Measurements from ENCODE around the gene PCDH8. TPM values are rescaled to one million over a fixed set of nuclear protein-coding genes. Genes with fewer than 3 reads are reported as not detected.

Gene PCDH8
- total and polyA plus RNA-seq, 12 donors: not detected

GRCh38 chr13:52808842-52809219 is 39.6 kb downstream of the PCDH8 start:
- Histone ChIP-seq H3K27ac (no peak overlapping the region), H3K4me1 (peaks cover 0 to 12% (median 5%) of the 10 kb centered on the region in 9 donors), H3K36me3 (no peaks in the 10 kb centered on the region), H3K4me3 (no peak overlapping the region), H3K27me3 (peaks cover 0 to 4% (median 0%) of the 10 kb centered on the region in 7 donors), H3K9me3 (no peaks in the 10 kb centered on the region)
- ATAC-seq (no peak), DNase-seq (no peak)
- WGBS, 2 donors: 80 to 87% methylated on average over 1 of the region's 1 CpG
- TF ChIP-seq CTCF (IDR thresholded peaks at IDR 0.05): no peak
- intact Hi-C loops (cut with DNase I): loop anchor here in 3 of 10 donors (10.0 kb wide), 2 partner anchors 124 to 144 kb away; no protein-coding TSS in a partner anchor

- H3K27ac ChIP-seq: no peak overlapping the region
- ATAC-seq (no peak), DNase-seq (no peak)
- no peak for TF ChIP-seq CTCF (IDR thresholded peaks at IDR 0.05)
- H3K4me1 ChIP-seq: peaks cover 0 to 12% (median 5%) of the 10 kb centered on the region in 9 donors
- H3K9me3 ChIP-seq: no peaks in the 10 kb centered on the region
- no peaks in the 10 kb centered on the region for H3K36me3 ChIP-seq
- no peak overlapping the region for H3K4me3 ChIP-seq
- intact Hi-C loops (cut with DNase I): loop anchor here in 3 of 10 donors (10.0 kb wide), 2 partner anchors 121 to 141 kb away; no protein-coding TSS in a partner anchor
- H3K27me3 ChIP-seq: peaks cover 0 to 10% (median 0%) of the 10 kb centered on the region in 7 donors
- WGBS, 2 donors: 84 to 85% methylated on average over 6 of the region's 6 CpGs
Observed at GRCh38 chr13:52806029-52806428, 42.4 kb downstream of the PCDH8 start.

GRCh38 chr13:52804202-52804641 is 44.2 kb downstream of the PCDH8 start:
- Histone ChIP-seq H3K9me3 (no peaks in the 10 kb centered on the region), H3K27me3 (peaks cover 0 to 10% (median 0%) of the 10 kb centered on the region in 7 donors), H3K36me3 (no peaks in the 10 kb centered on the region), H3K27ac (no peak overlapping the region), H3K4me3 (no peak overlapping the region), H3K4me1 (peaks cover 0 to 3% (median 0%) of the 10 kb centered on the region in 9 donors)
- DNase-seq (no peak), ATAC-seq (no peak)
- no peak for TF ChIP-seq CTCF (IDR thresholded peaks at IDR 0.05)
- intact Hi-C loops (cut with DNase I): loop anchor here in 3 of 10 donors (10.0 kb wide), 2 partner anchors 119 to 139 kb away; no protein-coding TSS in a partner anchor
- WGBS, 2 donors: 49 to 59% methylated on average over 3 of the region's 3 CpGs

- TF ChIP-seq CTCF (IDR thresholded peaks at IDR 0.05): no peak
- Histone ChIP-seq H3K36me3 (no peaks in the 10 kb centered on the region), H3K27me3 (peaks cover 0 to 18% (median 0%) of the 10 kb centered on the region in 7 donors), H3K4me1 (no peaks in the 10 kb centered on the region), H3K9me3 (no peaks in the 10 kb centered on the region), H3K4me3 (no peak overlapping the region), H3K27ac (no peak overlapping the region)
- DNase-seq (no peak), ATAC-seq (no peak)
- intact Hi-C loops (cut with DNase I): loop anchor here in 3 of 10 donors (10.0 kb wide), 2 partner anchors 116 to 136 kb away; no protein-coding TSS in a partner anchor
- WGBS, 2 donors: 87 to 90% methylated on average over 5 of the region's 5 CpGs
Observed at GRCh38 chr13:52800856-52801255, 47.6 kb downstream of the PCDH8 start.

All from heart right ventricle (tissue), 16 donors.